GM12878 (cell line): ENCODE data around the gene SIRT7. TPM values are rescaled to one million over a fixed set of nuclear protein-coding genes. Genes with fewer than 3 reads are reported as not detected.
A peak's percentile ranks its signal among the peaks of the same experiment; 100 is the strongest.

Experiments used
- BRCA1 ChIP-seq: IDR thresholded peaks from 2 replicates; pipeline ENCODE4 v1.6.1; 2011; ENCODE audit warnings: low read depth, low read length, improper control_type of control experiment
- ESRRA ChIP-seq: IDR thresholded peaks from 2 replicates; pipeline ENCODE4 v1.6.1; 2012; ENCODE audit warnings: mild to moderate bottlenecking, low read length, improper control_type of control experiment
- IKZF1 ChIP-seq: fragments of 450-650 bp; conservative IDR thresholded peaks from 2 replicates; pipeline ENCODE4 v1.6.1; 2017; ENCODE audit warnings: antibody characterized with exemption, mild to moderate bottlenecking
- LARP7 ChIP-seq: fragments of 450-650 bp; IDR thresholded peaks from 2 replicates; pipeline ENCODE4 v1.6.1; 2017; ENCODE audit warnings: mild to moderate bottlenecking
- NFYB ChIP-seq: IDR thresholded peaks from 2 replicates; pipeline ENCODE4 v1.6.1; 2011; ENCODE audit warnings: low read depth, mild to moderate bottlenecking, low read length, improper control_type of control experiment, moderate library complexity; ENCODE audit not compliant: insufficient read depth
- POLR2A ChIP-seq: IDR thresholded peaks from 2 replicates; pipeline ENCODE4 v1.6.1; 2011; ENCODE audit warnings: low read depth, mild to moderate bottlenecking, low read length
- RUNX3 ChIP-seq: IDR thresholded peaks from 2 replicates; pipeline ENCODE4 v1.6.1; 2012; ENCODE audit warnings: low read length, inconsistent platforms
- SMARCA5 ChIP-seq: fragments of 450-650 bp; IDR thresholded peaks from 2 replicates; pipeline ENCODE4 v1.6.1; 2017; ENCODE audit warnings: mild to moderate bottlenecking
- TCF12 ChIP-seq: IDR thresholded peaks from 2 replicates; pipeline ENCODE4 v1.6.1; 2011; ENCODE audit warnings: low read depth, mild to moderate bottlenecking, low read length
- WRNIP1 ChIP-seq: IDR thresholded peaks from 2 replicates; pipeline ENCODE4 v1.6.1; 2011; ENCODE audit warnings: low read depth, low read length, improper control_type of control experiment, borderline replicate concordance
- YY1 ChIP-seq: IDR thresholded peaks from 2 replicates; pipeline ENCODE4 v1.6.1; 2011; ENCODE audit warnings: low read depth, mild to moderate bottlenecking, low read length
- ZSCAN29 ChIP-seq: fragments of 450-650 bp; IDR thresholded peaks from 2 replicates; pipeline ENCODE4 v1.6.1; 2017; ENCODE audit warnings: mild to moderate bottlenecking, moderate library complexity
- polyA plus RNA-seq, 11 experiments: library from polyadenylated mRNA; depleted of rRNA in 4 of 11; unstranded in 6 of 11; stranded (reverse) in 5 of 11; fragments of >200 nt; fragmentation: Nextera tagmentation in 4 of 11; fragmentation: Illumina TruSeq in 1 of 11; extraction: Ambion mirVana in 4 of 11; extraction: Trizol in 1 of 11; gene quantifications; 1 replicate in 1 of 11; 2 replicates in 10 of 11; pipeline versions ENCODE4 v1.2.1 to v1.2.3, GENCODE V29; 2011 to 2016; ENCODE audit warnings: inconsistent platforms in 2 of 11, missing spikeins in 2 of 11, low read depth in 1 of 11
- total RNA-seq, 4 experiments: library from RNA; depleted of rRNA in 3 of 4; stranded (reverse); fragments of >200 nt in 3 of 4; fragmentation: Illumina TruSeq in 1 of 4; extraction: Trizol in 1 of 4; gene quantifications; 2 replicates each; pipeline versions ENCODE4 v1.2.1 to v1.2.3, GENCODE V29; 2013 to 2021
- TF ChIP-seq, protein P1 (sequence below): fragments of 450-650 bp; IDR thresholded peaks from 2 replicates; pipeline ENCODE4 v1.6.1; 2016; ENCODE audit warnings: mild to moderate bottlenecking, moderate library complexity, borderline replicate concordance
- TF ChIP-seq, protein P2 (sequence below): fragments of 450-650 bp; IDR thresholded peaks from 2 replicates; pipeline ENCODE4 v1.6.1; 2017; ENCODE audit warnings: mild to moderate bottlenecking, moderate library complexity
- TF ChIP-seq, protein P3 (sequence below): fragments of 450-650 bp; IDR thresholded peaks from 2 replicates; pipeline ENCODE4 v1.6.1; 2017; ENCODE audit warnings: mild to moderate bottlenecking, moderate library complexity
- TF ChIP-seq, protein P4 (sequence below): fragments of 450-650 bp; IDR thresholded peaks from 2 replicates; pipeline ENCODE4 v1.6.1; 2017; ENCODE audit warnings: low read depth, mild to moderate bottlenecking, moderate library complexity

The SIRT7 gene
- total and polyA plus RNA-seq, 10 of the 15 experiments (the other 5 are each of a cell fraction or from before 2014, with no cell fraction given), result 1.2 to 56.2 (median 22.7) TPM

DNA sequence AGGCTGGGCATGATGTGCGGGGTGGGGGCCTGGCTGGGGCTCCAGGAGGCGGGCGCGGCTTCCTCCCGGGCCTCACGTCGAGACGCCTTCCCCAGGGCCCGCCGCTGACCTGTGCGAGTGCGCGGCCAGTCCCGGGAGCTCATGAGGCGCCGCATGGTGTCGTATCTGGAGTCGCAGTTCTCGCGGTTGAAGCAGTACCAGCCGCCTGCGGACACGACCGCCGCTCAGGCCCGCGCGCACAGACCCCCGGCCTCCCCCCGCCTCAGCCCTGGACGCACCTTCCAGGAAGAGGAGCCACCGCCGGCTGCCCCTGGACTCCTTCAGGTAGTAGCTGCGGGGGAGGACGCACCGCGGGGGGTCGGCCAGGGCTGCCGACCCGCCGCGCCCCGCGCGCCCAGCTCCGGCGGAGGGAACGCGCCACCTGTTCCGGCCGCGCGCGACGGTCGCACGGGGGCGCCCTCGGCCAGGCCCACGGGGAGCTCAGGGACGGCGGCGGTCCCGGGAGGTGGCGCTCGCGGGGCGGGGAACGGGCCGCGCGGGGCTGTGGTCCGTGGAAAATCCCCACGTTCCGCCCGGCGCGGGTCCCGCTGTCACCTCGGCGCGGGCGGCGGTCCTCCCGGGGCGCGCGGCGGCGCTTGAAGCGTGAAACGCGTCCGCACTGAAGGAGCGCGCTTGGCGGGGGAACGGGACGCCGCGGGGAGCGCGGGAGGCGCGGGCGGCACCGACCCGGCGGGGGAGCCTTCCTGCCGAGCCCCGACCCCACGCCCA, 41.6 kb upstream of the SIRT7 start (continued):
- TF ChIP-seq YY1, result peak; percentile 73; the same call in 1 of the 2 replicates
- peak; percentile 98 for TF ChIP-seq SMARCA5
- peak; percentile 89 for TF ChIP-seq IKZF1
- no peak for TF ChIP-seq BRCA1
- TF ChIP-seq WRNIP1, result no peak
- TF ChIP-seq RUNX3, result peak; percentile 15; the same call in 1 of the 2 replicates
- TF ChIP-seq, protein P1, sequence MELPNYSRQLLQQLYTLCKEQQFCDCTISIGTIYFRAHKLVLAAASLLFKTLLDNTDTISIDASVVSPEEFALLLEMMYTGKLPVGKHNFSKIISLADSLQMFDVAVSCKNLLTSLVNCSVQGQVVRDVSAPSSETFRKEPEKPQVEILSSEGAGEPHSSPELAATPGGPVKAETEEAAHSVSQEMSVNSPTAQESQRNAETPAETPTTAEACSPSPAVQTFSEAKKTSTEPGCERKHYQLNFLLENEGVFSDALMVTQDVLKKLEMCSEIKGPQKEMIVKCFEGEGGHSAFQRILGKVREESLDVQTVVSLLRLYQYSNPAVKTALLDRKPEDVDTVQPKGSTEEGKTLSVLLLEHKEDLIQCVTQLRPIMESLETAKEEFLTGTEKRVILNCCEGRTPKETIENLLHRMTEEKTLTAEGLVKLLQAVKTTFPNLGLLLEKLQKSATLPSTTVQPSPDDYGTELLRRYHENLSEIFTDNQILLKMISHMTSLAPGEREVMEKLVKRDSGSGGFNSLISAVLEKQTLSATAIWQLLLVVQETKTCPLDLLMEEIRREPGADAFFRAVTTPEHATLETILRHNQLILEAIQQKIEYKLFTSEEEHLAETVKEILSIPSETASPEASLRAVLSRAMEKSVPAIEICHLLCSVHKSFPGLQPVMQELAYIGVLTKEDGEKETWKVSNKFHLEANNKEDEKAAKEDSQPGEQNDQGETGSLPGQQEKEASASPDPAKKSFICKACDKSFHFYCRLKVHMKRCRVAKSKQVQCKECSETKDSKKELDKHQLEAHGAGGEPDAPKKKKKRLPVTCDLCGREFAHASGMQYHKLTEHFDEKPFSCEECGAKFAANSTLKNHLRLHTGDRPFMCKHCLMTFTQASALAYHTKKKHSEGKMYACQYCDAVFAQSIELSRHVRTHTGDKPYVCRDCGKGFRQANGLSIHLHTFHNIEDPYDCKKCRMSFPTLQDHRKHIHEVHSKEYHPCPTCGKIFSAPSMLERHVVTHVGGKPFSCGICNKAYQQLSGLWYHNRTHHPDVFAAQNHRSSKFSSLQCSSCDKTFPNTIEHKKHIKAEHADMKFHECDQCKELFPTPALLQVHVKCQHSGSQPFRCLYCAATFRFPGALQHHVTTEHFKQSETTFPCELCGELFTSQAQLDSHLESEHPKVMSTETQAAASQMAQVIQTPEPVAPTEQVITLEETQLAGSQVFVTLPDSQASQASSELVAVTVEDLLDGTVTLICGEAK, result no peak
- no peak for TF ChIP-seq ESRRA
- TF ChIP-seq POLR2A, result no peak
- no peak for TF ChIP-seq NFYB
- TF ChIP-seq, protein P2, sequence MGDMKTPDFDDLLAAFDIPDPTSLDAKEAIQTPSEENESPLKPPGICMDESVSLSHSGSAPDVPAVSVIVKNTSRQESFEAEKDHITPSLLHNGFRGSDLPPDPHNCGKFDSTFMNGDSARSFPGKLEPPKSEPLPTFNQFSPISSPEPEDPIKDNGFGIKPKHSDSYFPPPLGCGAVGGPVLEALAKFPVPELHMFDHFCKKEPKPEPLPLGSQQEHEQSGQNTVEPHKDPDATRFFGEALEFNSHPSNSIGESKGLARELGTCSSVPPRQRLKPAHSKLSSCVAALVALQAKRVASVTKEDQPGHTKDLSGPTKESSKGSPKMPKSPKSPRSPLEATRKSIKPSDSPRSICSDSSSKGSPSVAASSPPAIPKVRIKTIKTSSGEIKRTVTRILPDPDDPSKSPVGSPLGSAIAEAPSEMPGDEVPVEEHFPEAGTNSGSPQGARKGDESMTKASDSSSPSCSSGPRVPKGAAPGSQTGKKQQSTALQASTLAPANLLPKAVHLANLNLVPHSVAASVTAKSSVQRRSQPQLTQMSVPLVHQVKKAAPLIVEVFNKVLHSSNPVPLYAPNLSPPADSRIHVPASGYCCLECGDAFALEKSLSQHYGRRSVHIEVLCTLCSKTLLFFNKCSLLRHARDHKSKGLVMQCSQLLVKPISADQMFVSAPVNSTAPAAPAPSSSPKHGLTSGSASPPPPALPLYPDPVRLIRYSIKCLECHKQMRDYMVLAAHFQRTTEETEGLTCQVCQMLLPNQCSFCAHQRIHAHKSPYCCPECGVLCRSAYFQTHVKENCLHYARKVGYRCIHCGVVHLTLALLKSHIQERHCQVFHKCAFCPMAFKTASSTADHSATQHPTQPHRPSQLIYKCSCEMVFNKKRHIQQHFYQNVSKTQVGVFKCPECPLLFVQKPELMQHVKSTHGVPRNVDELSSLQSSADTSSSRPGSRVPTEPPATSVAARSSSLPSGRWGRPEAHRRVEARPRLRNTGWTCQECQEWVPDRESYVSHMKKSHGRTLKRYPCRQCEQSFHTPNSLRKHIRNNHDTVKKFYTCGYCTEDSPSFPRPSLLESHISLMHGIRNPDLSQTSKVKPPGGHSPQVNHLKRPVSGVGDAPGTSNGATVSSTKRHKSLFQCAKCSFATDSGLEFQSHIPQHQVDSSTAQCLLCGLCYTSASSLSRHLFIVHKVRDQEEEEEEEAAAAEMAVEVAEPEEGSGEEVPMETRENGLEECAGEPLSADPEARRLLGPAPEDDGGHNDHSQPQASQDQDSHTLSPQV, result peak; percentile 94
- peak; percentile 93; the same call in 1 of the 2 replicates for TF ChIP-seq LARP7
- TF ChIP-seq TCF12, result peak; percentile 64; the same call in 1 of the 2 replicates
- TF ChIP-seq, protein P3, sequence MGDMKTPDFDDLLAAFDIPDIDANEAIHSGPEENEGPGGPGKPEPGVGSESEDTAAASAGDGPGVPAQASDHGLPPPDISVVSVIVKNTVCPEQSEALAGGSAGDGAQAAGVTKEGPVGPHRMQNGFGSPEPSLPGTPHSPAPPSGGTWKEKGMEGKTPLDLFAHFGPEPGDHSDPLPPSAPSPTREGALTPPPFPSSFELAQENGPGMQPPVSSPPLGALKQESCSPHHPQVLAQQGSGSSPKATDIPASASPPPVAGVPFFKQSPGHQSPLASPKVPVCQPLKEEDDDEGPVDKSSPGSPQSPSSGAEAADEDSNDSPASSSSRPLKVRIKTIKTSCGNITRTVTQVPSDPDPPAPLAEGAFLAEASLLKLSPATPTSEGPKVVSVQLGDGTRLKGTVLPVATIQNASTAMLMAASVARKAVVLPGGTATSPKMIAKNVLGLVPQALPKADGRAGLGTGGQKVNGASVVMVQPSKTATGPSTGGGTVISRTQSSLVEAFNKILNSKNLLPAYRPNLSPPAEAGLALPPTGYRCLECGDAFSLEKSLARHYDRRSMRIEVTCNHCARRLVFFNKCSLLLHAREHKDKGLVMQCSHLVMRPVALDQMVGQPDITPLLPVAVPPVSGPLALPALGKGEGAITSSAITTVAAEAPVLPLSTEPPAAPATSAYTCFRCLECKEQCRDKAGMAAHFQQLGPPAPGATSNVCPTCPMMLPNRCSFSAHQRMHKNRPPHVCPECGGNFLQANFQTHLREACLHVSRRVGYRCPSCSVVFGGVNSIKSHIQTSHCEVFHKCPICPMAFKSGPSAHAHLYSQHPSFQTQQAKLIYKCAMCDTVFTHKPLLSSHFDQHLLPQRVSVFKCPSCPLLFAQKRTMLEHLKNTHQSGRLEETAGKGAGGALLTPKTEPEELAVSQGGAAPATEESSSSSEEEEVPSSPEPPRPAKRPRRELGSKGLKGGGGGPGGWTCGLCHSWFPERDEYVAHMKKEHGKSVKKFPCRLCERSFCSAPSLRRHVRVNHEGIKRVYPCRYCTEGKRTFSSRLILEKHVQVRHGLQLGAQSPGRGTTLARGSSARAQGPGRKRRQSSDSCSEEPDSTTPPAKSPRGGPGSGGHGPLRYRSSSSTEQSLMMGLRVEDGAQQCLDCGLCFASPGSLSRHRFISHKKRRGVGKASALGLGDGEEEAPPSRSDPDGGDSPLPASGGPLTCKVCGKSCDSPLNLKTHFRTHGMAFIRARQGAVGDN, result peak; percentile 50; the same call in 1 of the 2 replicates
- peak; percentile 79 for TF ChIP-seq ZSCAN29
- TF ChIP-seq, protein P4, sequence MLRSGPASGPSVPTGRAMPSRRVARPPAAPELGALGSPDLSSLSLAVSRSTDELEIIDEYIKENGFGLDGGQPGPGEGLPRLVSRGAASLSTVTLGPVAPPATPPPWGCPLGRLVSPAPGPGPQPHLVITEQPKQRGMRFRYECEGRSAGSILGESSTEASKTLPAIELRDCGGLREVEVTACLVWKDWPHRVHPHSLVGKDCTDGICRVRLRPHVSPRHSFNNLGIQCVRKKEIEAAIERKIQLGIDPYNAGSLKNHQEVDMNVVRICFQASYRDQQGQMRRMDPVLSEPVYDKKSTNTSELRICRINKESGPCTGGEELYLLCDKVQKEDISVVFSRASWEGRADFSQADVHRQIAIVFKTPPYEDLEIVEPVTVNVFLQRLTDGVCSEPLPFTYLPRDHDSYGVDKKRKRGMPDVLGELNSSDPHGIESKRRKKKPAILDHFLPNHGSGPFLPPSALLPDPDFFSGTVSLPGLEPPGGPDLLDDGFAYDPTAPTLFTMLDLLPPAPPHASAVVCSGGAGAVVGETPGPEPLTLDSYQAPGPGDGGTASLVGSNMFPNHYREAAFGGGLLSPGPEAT, result no peak
